Islet precursor cell (in vitro differentiated cells): ENCODE data around the gene TEC.
"Not testable (repeated sequence)": the region's sequence is repeated elsewhere in the genome, so short reads cannot be mapped to it uniquely, and the experiment has no call there.

Experiments used
- DNase-seq: peaks from one replicate; pipeline ENCODE4 v3.0.0-alpha.2; 2018

The TEC gene

DNA sequence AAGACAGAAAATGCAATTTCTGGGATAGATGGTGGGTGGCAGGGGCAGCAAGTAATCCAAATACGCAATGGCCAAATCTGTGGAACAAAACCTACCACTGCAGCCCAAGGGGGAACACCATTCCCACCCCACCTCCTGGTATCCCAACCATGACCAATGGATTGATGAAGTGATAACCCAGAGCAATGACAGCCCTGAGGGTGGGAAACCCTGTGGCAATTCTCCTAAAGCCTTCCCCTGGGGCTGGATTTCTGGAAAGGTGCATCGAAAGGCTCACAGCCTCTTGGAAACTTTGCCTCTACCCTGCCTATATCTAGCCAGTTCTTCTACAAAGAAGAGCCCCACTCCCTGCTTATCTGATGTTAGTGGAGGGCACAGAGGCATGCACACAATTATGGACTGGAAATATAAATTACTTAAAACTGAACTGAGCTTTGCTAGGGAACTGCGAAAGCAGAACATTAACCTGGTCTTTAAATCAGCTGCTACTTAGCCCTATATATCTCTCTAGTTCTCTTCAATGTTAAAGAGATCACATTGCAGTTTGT, 75.6 kb downstream of the TEC start:
- DNase-seq: no peak

- DNase-seq: no peak
Observed at GRCh38 chr4:48193096-48193836, 76.4 kb downstream of the TEC start.

- DNase-seq: no peak
Observed at GRCh38 chr4:48191758-48192157, 77.9 kb downstream of the TEC start.

- no peak for DNase-seq
Observed at GRCh38 chr4:48190839-48191238, 78.8 kb downstream of the TEC start.

GRCh38 chr4:48189731-48190130, 79.9 kb downstream of the TEC start:
- no peak for DNase-seq

DNA sequence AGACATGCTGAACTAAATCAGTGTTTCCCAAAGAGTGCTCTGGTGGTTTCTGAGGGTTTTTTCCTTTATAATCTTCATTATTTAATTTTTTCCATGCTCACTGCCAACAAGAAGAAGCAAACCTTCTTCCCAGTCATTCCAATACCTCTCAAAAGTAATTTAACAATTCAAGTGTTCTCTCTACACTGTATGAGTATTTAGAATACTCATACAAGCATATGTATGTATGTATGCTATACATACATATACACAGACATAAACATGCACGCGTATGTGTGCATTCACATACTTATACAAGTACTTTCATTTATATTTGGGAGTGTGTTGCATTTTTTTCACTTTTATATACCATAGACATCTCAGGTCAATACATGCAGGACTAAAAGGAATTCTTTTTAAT, 81.2 kb downstream of the TEC start:
- DNase-seq: no peak

DNA sequence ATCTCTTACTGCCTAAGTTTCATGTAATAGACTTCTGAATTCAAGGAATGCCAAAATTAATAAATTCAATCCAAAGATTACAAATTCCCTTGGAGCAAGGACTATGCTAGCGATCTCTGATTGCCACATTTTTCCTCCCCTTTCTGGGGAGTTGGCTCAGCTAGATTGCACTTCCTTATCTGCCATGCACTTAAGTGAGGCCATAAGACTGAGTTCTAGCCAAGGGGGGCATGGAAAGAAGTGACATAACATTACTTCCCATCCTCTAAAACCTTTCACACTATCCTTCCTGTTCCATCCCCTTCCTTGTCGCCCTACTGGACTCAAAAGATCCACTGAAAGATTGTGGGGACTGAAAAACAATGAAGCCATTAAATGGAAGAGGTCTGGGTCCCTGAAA, 81.8 kb downstream of the TEC start:
- no peak for DNase-seq

DNA sequence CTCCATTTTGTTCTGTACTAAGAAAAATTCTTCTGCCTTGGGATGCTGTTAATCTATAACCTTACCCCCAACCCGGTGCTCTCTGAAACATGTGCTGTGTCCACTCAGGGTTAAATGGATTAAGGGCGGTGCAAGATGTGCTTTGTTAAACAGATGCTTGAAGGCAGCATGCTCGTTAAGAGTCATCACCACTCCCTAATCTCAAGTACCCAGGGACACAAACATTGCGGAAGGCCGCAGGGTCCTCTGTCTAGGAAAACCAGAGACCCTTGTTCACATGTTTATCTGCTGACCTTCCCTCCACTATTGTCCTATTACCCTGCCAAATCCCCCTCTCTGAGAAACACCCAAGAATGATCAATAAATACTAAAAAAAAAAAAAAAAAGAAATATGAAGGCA, 82.6 kb downstream of the TEC start:
- DNase-seq: not testable (repeated sequence)

- not testable (repeated sequence) for DNase-seq
Observed at GRCh38 chr4:48186394-48186793, 83.2 kb downstream of the TEC start.

DNA sequence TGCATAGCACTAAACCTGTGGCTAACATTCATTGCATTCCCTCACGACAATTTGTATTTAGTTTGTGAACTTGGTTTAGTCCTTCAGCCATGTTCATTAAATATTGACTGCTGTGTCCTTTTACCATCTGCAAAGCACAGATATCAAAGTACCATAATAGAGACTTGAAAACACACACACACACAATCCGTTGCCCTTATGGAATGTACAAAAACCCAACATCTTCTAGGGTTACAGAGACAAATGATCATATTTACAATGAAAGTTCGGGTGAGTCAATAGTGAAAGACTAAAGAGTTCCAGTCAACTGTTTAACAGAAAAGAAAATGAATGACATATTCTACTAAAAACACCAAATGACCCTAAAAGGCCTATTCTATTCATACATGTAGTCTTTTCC, 84.8 kb downstream of the TEC start:
- DNase-seq: no peak

GRCh38 chr4:48180234-48180633, 89.4 kb downstream of the TEC start:
- no peak for DNase-seq

DNA sequence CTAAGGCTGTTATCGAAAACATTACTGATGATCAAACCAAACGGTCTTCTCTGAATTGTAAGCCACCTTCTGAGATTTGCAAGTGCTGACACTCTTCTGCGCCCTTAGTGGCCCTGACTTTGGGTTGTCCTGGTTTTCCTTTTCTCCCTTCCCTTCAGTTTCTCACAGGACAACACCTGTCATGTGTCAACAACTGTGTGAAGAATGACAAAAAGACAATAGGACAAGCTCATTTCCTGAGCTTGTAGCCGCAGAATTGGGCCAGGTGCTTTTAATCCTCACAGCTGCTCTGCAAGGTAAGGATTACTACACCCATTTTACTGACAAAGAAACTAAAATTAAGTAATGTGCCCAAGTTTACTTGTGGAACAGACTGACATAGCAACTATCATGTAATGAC, 90.7 kb downstream of the TEC start:
- no peak for DNase-seq

- DNase-seq: no peak
Observed at GRCh38 chr4:48175806-48176205, 93.8 kb downstream of the TEC start.

DNA sequence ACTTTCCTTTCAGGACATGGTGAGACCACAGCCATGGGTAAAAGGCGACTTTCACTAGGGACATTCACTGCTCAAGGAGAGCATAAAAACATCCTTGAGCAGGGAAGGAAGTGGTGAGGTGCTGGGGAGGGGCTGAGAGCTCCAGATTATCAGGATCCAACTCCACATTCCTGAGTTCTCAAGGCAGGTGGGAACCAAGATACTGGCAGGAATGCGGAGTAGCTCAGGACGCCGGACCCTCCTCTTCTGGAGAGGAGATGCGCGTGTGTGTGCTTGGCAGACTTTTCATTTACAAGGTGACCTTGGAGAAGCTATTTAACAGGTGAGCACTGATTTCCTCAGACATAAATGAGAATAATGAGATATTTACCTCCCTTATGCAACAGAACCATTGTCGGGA, 94.3 kb downstream of the TEC start:
- DNase-seq: peak; percentile 60

DNA sequence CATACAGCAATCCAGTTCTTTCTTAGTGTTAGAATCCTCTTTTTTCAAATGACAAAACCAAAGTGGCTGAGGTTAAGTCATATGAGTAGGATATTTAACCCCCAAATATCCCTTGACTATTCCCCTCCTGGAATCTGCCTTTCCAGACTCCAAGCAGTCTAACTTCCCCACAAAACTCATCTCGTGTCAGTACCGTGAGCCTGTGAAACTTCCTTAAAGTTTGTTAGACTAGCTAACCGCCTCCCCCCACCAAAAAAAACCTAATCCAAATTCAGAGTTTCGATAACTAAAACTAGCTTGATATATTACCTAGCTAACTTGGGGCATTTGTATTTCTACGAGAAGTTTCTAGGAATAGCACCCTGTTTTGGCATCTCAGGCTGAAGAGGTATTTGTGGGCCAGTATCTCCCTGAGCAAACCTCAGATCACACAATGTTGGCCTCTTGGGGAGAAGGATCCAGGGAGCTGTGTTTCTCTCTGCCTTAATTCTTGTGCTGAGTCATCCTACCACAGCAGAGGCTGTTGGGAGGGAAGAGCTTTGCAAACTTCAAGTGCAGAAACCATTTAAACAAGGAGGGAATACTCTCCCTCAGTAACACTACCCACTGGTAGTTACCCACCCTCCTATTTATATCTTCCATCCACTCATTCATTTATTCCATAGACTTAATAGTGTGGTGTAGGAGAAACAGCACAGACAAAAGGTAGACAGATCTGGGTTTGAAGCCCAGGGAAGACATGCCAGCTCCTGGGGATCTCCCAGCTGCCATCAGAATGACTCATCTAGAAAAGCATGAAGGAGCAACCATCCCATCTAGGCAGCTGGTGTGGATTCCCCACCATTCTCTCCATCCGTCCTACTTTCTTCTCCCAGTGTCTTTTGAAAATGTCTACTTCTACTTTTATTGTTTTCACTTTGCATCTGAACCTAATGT, 96.3 kb downstream of the TEC start:
- peak; percentile 80 for DNase-seq

DNA sequence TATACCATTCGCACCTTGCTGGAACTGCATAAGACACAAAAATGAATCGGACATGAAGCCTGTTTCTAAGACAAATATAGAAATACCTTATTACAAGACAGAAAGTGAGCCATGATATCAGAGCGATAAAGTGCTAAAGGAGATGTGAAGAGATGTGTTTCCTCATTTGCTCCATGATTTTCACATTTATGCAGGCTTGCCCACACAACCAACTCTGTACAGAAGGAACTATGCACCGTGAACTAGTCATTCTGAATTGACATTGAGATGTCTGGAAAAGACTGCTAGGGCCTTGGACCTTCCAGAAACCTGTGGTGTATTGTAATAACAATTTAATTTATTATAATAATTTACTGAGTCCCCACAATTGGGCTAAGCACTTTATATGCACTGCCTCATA, 97.0 kb downstream of the TEC start:
- no peak for DNase-seq

GRCh38 chr4:48169636-48170035, 100.0 kb downstream of the TEC start:
- no peak for DNase-seq

GRCh38 chr4:48167538-48168263, 101.9 kb downstream of the TEC start:
- DNase-seq: no peak

GRCh38 chr4:48164561-48164960, 105.1 kb downstream of the TEC start:
- DNase-seq: not testable (repeated sequence)

- no peak for DNase-seq
Observed at GRCh38 chr4:48163746-48164145, 105.9 kb downstream of the TEC start.

- DNase-seq: no peak
Observed at GRCh38 chr4:48162162-48162561, 107.5 kb downstream of the TEC start.

DNA sequence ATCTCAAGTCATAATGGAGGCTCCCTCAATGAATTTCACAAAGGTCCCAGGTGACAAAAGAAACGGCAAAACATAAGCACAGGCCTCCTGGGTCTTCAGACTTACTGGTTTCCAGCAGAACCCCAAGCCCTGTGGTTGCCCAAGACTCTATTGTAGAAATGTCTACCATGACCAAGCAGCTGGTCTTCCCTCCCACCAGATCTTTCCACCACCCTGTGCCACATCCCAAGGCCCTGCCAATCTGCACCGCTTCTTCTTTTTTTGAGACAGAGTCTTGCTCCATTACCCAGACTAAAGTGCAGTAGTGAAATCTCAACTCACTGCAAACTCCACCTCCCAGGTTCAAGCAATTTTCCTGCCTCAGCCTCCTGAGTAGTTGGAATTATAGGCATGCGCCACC, 112.4 kb downstream of the TEC start:
- no peak for DNase-seq

- no peak for DNase-seq
Observed at GRCh38 chr4:48156423-48156822, 113.2 kb downstream of the TEC start.
